HCT116 (cell line): ENCODE measurements around the gene RMND1. TPM values are rescaled to one million over a fixed set of nuclear protein-coding genes. Genes with fewer than 3 reads are reported as not detected.

Experiments
- ATAC-seq: fragments of 200-7000 bp; cut with Tn5 transposase; 2 replicates; pipeline ENCODE4 v1.9.1; 2020; ENCODE audit warnings: mild to moderate bottlenecking, moderate library complexity
- BruUV-seq: library from RNA; stranded (reverse); fragments of 400-500 nt; replicated peaks from 2 replicates; lab custom pipeline; 2021; lab: Mats Ljungman, UMichigan
- CTCF ChIA-PET: fragments of 300-600 bp; sonication (Branson Sonifier 250); formaldehyde crosslinking; loops from one replicate; lab custom pipeline; 2021; ENCODE audit warnings: antibody characterized with exemption; lab: Charles Lee
- POLR2A ChIA-PET: fragments of 300-600, 350-600 bp; sonication (Branson Sonifier 250); formaldehyde crosslinking; loops from one replicate; lab custom pipeline; 2021; ENCODE audit warnings: antibody characterized with exemption; lab: Charles Lee
- RAD21 ChIA-PET, 2 experiments: fragments of 300-600 bp; sonication (Branson Sonifier 250); formaldehyde crosslinking; loops; one replicate each; lab custom pipeline; 2023; ENCODE audit warnings: low total read pairs in 2 of 2; ENCODE audit not compliant: uncharacterized antibody in 2 of 2, unreplicated experiment in 2 of 2, low non-redundant PET in 1 of 2; lab: Charles Lee
- DNase-seq: peaks from one replicate; pipeline ENCODE4 v3.0.0-alpha.2; 2010; ENCODE audit warnings: low read depth, low spot score
- H2AFZ ChIP-seq: fragments of 200-600 bp; shearing (Covaris generic), sonication (generic); 2 replicates; pipeline ENCODE4 v1.6.1; 2017; ENCODE audit warnings: low read depth, mixed run types, mixed read lengths, antibody characterized with exemption, low read length; ENCODE audit not compliant: poor library complexity, severe bottlenecking
- H3K27ac ChIP-seq: 2 replicates; pipeline ENCODE4 v1.5.1; 2012; ENCODE audit warnings: low read depth, low read length
- H3K27me3 ChIP-seq: fragments of 200-600 bp; sonication (generic); 2 replicates; pipeline ENCODE4 v1.6.1; 2016; ENCODE audit warnings: mixed run types, low read length, mixed read lengths; ENCODE audit not compliant: insufficient read depth
- H3K36me3 ChIP-seq, 2 experiments: fragments of 200-500 bp in 1 of 2; fragments of 200-600 bp in 1 of 2; sonication (Bioruptor generic) in 1 of 2; sonication (generic) in 1 of 2; 2 replicates each; pipeline versions ENCODE4 v1.5.1 to v1.6.1; 2014 to 2016; ENCODE audit warnings: low read length in 2 of 2, inconsistent platforms in 1 of 2, mixed read lengths in 1 of 2, mixed run types in 1 of 2; ENCODE audit not compliant: insufficient read depth in 2 of 2, control insufficient read depth in 1 of 2
- H3K4me1 ChIP-seq, 2 experiments: fragments of 200-600 bp in 1 of 2; sonication (generic) in 1 of 2; 2 replicates each; pipeline versions ENCODE4 v1.5.1 to v1.6.1; 2012 to 2017; ENCODE audit warnings: low read length in 2 of 2, inconsistent platforms in 1 of 2, mild to moderate bottlenecking in 1 of 2, mixed read lengths in 1 of 2, mixed run types in 1 of 2, moderate library complexity in 1 of 2; ENCODE audit not compliant: insufficient read depth in 2 of 2, control insufficient read depth in 1 of 2
- H3K4me2 ChIP-seq: fragments of 200-600 bp; sonication (generic); 2 replicates; pipeline ENCODE4 v1.6.1; 2017; ENCODE audit warnings: mixed run types, low read length, mixed read lengths
- H3K4me3 ChIP-seq, 2 experiments: fragments of 200-600 bp in 1 of 2; sonication (generic) in 1 of 2; replicated peaks in 1 of 2; 2 replicates each; pipeline ENCODE4 v1.5.1; 2011 to 2016; ENCODE audit warnings: low read length in 2 of 2, control low read depth in 1 of 2, low read depth in 1 of 2, mild to moderate bottlenecking in 1 of 2, mixed read lengths in 1 of 2, mixed run types in 1 of 2
- H3K79me2 ChIP-seq: fragments of 200-600 bp; sonication (generic); 2 replicates; pipeline ENCODE4 v1.6.1; 2017; ENCODE audit warnings: mild to moderate bottlenecking, mixed run types, low read length, moderate library complexity, mixed read lengths; ENCODE audit not compliant: insufficient read depth
- H3K9ac ChIP-seq: fragments of 200-600 bp; sonication (generic); 2 replicates; pipeline ENCODE4 v1.6.1; 2016; ENCODE audit warnings: low read length, mixed read lengths
- H3K9me2 ChIP-seq: fragments of 200-600 bp; sonication (generic), shearing (Covaris generic); 2 replicates; pipeline ENCODE4 v1.6.1; 2017; ENCODE audit warnings: mixed run types, mild to moderate bottlenecking, moderate library complexity; ENCODE audit not compliant: insufficient read depth
- H3K9me3 ChIP-seq, 2 experiments: fragments of 200-500 bp in 1 of 2; fragments of 200-600 bp in 1 of 2; sonication (Bioruptor generic) in 1 of 2; sonication (generic) in 1 of 2; 2 replicates each; pipeline ENCODE4 v1.6.1; 2014 to 2017; ENCODE audit warnings: low read length in 2 of 2, mixed read lengths in 2 of 2, inconsistent platforms in 1 of 2, low read depth in 1 of 2, mild to moderate bottlenecking in 1 of 2, mixed run types in 1 of 2, moderate library complexity in 1 of 2; ENCODE audit not compliant: control insufficient read depth in 1 of 2, insufficient read depth in 1 of 2
- H4K20me1 ChIP-seq: fragments of 200-600 bp; sonication (generic), shearing (Covaris generic); 2 replicates; pipeline ENCODE4 v1.6.1; 2017; ENCODE audit warnings: mixed run types, mild to moderate bottlenecking, moderate library complexity; ENCODE audit not compliant: insufficient read depth
- CEBPB ChIP-seq: IDR thresholded peaks from 2 replicates; pipeline ENCODE4 v1.6.1; 2012; ENCODE audit warnings: low read depth
- EGR1 ChIP-seq: IDR thresholded peaks from 2 replicates; pipeline ENCODE4 v1.6.1; 2012; ENCODE audit warnings: low read depth
- ELF1 ChIP-seq: IDR thresholded peaks from 2 replicates; pipeline ENCODE4 v1.6.1; 2012; ENCODE audit warnings: low read depth, borderline replicate concordance
- EZH2phosphoT487 ChIP-seq: fragments of 200-600 bp; IDR thresholded peaks from 2 replicates; pipeline ENCODE4 v1.6.1; 2018; ENCODE audit warnings: antibody characterized with exemption, borderline replicate concordance
- FOSL1 ChIP-seq: IDR thresholded peaks from 2 replicates; pipeline ENCODE4 v1.6.1; 2012; ENCODE audit warnings: low read depth
- POLR2AphosphoS5 ChIP-seq: IDR thresholded peaks from 2 replicates; pipeline ENCODE4 v1.6.1; 2011; ENCODE audit warnings: mild to moderate bottlenecking, low read depth, low read length, moderate library complexity
- SIN3A ChIP-seq: IDR thresholded peaks from 2 replicates; pipeline ENCODE4 v1.6.1; 2012; ENCODE audit warnings: low read depth
- SRF ChIP-seq: IDR thresholded peaks from 2 replicates; pipeline ENCODE4 v1.6.1; 2012; ENCODE audit warnings: low read depth
- TCF7L2 ChIP-seq: IDR thresholded peaks from 2 replicates; pipeline ENCODE4 v1.7.0; 2011; ENCODE audit warnings: borderline replicate concordance, inconsistent platforms; ENCODE audit not compliant: insufficient read depth, insufficient read length; ENCODE audit errors: extremely low read depth
- YY1 ChIP-seq: IDR thresholded peaks from 2 replicates; pipeline ENCODE4 v1.6.1; 2011; ENCODE audit warnings: low read length, low read depth, moderate library complexity, mild to moderate bottlenecking; ENCODE audit not compliant: insufficient replicate concordance; ENCODE audit errors: extremely low read depth
- ZFX ChIP-seq: fragments of 450-650 bp; IDR thresholded peaks from 2 replicates; pipeline ENCODE4 v1.6.1; 2017
- intact Hi-C: fragments of 100-400 bp; cut with micrococcal nuclease; formaldehyde crosslinking; loops from 2 replicates; pipeline ENCODE4 v1.10.0; 2022
- total RNA-seq: library from RNA; stranded (reverse); gene quantifications from one replicate; pipeline ENCODE4 v1.2.1, GENCODE V29; 2021; ENCODE audit not compliant: unreplicated experiment
- TF ChIP-seq, protein P1 (sequence below): IDR thresholded peaks from 2 replicates; pipeline ENCODE4 v1.6.1; 2011; ENCODE audit warnings: mild to moderate bottlenecking, low read length, moderate library complexity; ENCODE audit not compliant: insufficient replicate concordance; ENCODE audit errors: extremely low read depth
- TF ChIP-seq, protein P2 (sequence below): IDR thresholded peaks from 2 replicates; pipeline ENCODE4 v1.6.1; 2012

The RMND1 gene
- total RNA-seq, 1 experiment from 2014 or later, result 28.0 TPM

DNA sequence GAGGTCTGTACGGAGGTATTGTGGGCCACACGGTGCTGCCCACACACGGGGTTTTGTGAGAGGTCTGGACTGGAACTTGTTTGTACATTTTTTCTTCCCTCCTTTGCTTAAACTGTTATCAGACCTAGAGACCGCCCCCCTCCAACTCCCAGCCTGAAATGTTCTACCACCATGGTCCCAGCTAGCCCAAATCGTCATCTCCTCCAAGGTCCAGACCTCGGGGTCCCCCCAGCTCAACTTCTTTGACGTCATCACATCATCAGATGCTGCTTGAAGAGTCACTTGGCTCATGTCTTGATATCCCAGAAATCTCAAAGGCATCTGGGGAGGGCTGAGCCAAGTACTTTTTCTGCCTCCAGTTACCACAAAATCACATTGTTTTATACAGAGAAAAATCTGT, 39.1 kb upstream of the RMND1 start:
- ChIA-PET POLR2A (no interaction called here), RAD21 (no interaction called here), CTCF (no interaction called here)
- Histone ChIP-seq H3K4me1 (no peaks in the 10 kb centered on the region), H3K79me2 (no peaks in the 10 kb centered on the region), H3K9me2 (no peaks in the 10 kb centered on the region), H2AFZ (no peak overlapping the region), H3K4me3 (no peak overlapping the region), H3K9me3 (no peaks in the 10 kb centered on the region), H3K27ac (no peak overlapping the region), H4K20me1 (no peaks in the 10 kb centered on the region), H3K4me2 (no peak overlapping the region), H3K27me3 (no peaks in the 10 kb centered on the region), H3K36me3 (no peaks in the 10 kb centered on the region), H3K9ac (no peak overlapping the region)
- DNase-seq (no peak), ATAC-seq (no peak)
- TF ChIP-seq FOSL1, result no peak
- BruUV-seq, result no TSS peak
- intact Hi-C loops, result no loop called here

DNA sequence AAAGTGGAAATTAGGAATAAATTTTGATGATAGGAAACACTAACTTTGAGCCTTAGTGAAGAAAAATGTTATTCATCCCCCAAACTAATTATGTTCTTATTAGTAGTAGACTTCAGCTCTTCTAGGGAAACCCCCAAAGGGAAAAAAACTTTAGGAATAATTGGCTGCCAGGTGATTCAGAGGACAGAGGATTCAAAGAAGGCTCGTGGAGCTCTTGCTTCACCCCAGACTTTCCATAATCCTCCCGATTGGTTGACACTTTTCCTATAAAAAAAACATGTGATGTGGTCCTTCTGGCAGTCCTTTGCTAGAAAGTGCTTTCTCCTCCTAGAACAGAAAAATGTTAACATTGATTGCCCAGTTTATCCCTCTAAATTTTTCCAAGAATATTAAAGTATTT, 36.3 kb upstream of the RMND1 start:
- TF ChIP-seq ZFX, result no peak
- TF ChIP-seq, protein P1, sequence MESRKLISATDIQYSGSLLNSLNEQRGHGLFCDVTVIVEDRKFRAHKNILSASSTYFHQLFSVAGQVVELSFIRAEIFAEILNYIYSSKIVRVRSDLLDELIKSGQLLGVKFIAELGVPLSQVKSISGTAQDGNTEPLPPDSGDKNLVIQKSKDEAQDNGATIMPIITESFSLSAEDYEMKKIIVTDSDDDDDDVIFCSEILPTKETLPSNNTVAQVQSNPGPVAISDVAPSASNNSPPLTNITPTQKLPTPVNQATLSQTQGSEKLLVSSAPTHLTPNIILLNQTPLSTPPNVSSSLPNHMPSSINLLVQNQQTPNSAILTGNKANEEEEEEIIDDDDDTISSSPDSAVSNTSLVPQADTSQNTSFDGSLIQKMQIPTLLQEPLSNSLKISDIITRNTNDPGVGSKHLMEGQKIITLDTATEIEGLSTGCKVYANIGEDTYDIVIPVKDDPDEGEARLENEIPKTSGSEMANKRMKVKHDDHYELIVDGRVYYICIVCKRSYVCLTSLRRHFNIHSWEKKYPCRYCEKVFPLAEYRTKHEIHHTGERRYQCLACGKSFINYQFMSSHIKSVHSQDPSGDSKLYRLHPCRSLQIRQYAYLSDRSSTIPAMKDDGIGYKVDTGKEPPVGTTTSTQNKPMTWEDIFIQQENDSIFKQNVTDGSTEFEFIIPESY, result no peak
- TF ChIP-seq CEBPB, result no peak
- TF ChIP-seq, protein P2, sequence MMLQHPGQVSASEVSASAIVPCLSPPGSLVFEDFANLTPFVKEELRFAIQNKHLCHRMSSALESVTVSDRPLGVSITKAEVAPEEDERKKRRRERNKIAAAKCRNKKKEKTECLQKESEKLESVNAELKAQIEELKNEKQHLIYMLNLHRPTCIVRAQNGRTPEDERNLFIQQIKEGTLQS, result no peak
- no peak for TF ChIP-seq EGR1
- no peak for TF ChIP-seq ELF1
- no peak for TF ChIP-seq YY1
- no peak for TF ChIP-seq EZH2phosphoT487
- no peak for TF ChIP-seq SIN3A
- TF ChIP-seq POLR2AphosphoS5, result no peak
- TF ChIP-seq SRF, result no peak
- no peak for TF ChIP-seq TCF7L2
- TF ChIP-seq, all 23 proteins: peak for 0
- no peaks in the 10 kb centered on the region for H3K4me1 ChIP-seq
- ChIA-PET CTCF (no interaction called here), POLR2A (no interaction called here), RAD21 (no interaction called here)
- H3K36me3 ChIP-seq, result no peaks in the 10 kb centered on the region
- H3K9ac ChIP-seq, result no peak overlapping the region
- H3K27ac ChIP-seq, result no peak overlapping the region
- intact Hi-C loops, result no loop called here
- H3K9me2 ChIP-seq, result no peaks in the 10 kb centered on the region
- BruUV-seq, result no TSS peak
- no peaks in the 10 kb centered on the region for H4K20me1 ChIP-seq
- DNase-seq (no peak), ATAC-seq (no peak)
- H3K4me3 ChIP-seq, result no peak overlapping the region
- no peaks in the 10 kb centered on the region for H3K79me2 ChIP-seq
- no peaks in the 10 kb centered on the region for H3K9me3 ChIP-seq
- H2AFZ ChIP-seq, result no peak overlapping the region
- H3K4me2 ChIP-seq, result no peak overlapping the region
- H3K27me3 ChIP-seq, result no peaks in the 10 kb centered on the region
